ENCODE measurements around the gene MOAP1. TPM values are rescaled to one million over a fixed set of nuclear protein-coding genes. Genes with fewer than 3 reads are reported as not detected.
"Not testable (repeated sequence)": the region's sequence is repeated elsewhere in the genome, so short reads cannot be mapped to it uniquely, and the experiment has no call there.

MOAP1 gene
- total RNA-seq, 1 donor from 2014 or later = 19.5 TPM

DNA sequence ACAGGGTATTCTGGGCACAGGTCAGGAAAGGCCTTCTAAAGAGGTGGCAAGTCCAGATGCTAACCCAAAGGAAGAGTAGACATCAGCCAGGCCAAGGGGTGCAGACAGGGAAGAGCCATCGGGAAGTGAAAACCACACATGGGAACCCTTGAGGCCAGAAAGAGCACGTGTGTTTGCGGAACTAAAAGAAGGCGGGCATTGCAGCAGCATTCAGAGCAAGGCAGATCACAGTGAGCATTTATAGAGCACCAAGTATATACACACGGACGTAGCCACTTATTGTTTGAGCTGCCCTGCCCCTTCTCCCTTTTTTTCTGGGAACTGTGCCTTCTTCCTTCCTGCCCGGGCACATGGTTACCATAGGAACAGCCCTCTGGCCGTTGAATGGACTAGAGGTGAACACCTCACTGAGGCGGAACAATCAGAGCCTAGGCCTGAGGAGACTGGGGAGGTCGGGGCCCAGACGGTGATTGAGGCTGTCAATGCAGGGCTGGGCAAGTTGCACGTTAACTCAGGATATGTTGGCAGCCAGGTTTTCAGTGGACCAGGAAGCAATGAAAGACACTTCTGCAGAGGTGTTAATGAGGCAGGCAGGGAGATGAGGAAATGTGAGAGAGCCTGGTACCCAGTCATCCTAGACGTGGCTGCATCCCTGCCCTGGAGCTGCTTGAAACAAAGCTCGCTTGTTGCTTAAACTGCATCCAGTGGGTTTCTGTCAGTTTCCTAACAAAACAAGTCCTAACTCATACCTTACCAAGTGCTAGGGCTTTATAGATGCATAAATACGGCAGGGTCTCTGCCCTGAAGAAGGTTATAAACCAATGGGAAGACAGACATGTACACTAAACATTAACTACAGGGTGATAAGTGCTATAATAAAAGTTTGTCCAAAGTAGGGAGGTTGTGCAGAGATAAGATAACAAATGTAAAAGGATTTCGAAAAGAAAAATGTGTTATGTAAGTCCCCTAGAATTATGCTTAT is 34.2 kb downstream of the MOAP1 start:
- DNase-seq (ENCODE audit: extremely low read depth, low read depth, low spot score) = no peak

- no peak for DNase-seq (ENCODE audit: extremely low read depth, low read depth, low spot score)
These were observed 35.7 kb downstream of the MOAP1 start for GRCh38 chr14:93148979-93149378.

DNA sequence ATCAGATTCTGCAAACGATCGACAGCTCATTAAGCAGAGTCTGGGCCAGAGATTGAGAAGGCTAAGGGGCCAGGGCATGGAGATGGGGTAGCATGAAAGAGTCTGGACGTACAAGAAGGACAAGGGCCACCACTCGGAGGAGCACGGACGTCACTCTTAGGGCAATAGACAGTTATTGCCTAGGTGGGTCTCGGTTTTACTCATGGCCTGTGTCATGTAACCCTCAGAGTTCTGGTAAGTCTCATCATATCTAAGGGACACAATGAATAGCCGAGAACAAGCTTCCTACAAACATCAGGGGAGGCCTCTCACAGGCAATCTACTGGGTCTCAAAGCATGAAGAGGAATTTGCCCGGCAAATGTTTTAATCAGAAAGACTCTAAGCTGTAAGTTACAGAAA is 38.6 kb downstream of the MOAP1 start:
- no peak for DNase-seq (ENCODE audit: extremely low read depth, low read depth, low spot score)

DNA sequence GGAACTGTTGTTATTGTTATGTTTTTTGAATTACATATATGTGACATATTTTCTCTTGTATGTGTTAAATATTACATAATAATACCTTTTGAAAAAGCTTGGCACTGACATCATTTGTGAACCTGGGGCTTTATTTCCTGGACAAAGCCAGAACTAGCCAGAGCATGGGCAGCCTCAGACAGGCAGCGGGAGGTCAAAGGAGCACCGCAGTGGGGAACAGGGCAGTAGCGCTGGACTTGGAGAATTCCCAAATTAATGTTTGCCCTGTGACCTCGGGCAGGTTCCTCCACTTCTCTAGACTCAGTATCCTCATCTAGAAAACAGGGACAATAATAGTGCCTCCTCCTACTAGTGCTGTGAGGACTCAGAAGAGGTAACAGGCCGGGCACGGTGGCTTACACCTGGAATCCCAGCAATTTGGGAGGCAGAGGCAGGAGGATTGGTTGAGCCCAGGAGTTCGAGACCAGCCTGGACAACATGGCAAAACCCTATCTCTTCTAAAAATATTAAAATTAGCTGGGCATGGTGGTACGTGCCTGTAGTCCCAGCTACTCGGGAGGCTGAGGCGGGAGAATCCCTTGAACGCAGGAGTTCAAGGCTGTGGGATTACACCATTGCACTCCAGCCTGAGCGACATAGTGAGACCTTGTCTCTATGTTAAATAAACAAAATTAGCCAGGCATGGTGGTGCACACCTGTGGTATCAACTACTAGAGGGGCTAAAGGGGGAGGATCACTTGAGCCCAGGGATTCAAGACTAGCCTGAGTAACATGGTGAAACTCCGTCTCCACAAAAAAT is 41.6 kb downstream of the MOAP1 start:
- DNase-seq (ENCODE audit: extremely low read depth, low read depth, low spot score) = no peak

DNA sequence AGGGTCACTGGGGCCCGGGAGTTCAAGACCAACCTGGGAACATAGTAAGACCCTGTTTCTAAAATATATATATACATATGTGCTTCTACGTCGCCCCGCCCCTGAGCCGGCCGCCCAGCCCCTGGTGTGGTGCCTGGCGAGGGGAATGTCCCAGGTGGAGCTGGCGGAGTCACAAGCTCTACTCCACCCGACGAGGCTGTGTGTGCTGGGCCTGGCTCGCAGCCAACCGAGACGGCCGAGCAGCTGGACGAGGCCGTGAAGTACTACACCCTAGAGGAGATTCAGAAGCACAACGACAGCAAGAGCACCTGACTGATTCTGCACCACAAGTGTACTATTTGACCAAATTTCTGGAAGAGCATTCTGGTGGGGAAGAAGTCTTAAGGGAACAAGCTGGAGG is 46.8 kb downstream of the MOAP1 start:
- DNase-seq (ENCODE audit: extremely low read depth, low read depth, low spot score) = no peak

DNA sequence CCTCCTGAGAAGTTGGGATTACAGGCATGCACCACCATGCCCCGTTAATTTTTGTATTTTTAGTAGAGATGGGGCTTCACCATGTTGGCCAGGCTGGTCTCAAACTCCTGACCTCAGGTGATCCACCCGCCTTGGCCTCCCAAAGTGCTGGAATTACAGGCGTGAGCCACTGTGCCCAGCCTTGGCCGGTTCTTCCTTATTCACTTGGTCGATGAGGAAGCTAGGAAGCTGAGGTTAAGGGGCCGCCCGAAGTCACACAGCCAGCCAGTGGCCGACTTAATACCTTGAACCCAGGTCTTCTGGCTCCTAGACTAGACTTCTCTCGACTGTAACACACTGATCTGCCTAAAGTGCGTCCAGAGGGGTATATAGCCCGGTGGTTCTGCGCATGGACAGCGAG is 48.2 kb downstream of the MOAP1 start:
- DNase-seq (ENCODE audit: extremely low read depth, low read depth, low spot score) = not testable (repeated sequence)

GRCh38 chr14:93136009-93136408 is 48.7 kb downstream of the MOAP1 start:
- no peak for DNase-seq (ENCODE audit: extremely low read depth, low read depth, low spot score)

- DNase-seq (ENCODE audit: extremely low read depth, low read depth, low spot score) = no peak
These were observed 49.3 kb downstream of the MOAP1 start for GRCh38 chr14:93135399-93135798.

GRCh38 chr14:93133464-93133863 is 51.2 kb downstream of the MOAP1 start:
- no peak for DNase-seq (ENCODE audit: extremely low read depth, low read depth, low spot score)

DNA sequence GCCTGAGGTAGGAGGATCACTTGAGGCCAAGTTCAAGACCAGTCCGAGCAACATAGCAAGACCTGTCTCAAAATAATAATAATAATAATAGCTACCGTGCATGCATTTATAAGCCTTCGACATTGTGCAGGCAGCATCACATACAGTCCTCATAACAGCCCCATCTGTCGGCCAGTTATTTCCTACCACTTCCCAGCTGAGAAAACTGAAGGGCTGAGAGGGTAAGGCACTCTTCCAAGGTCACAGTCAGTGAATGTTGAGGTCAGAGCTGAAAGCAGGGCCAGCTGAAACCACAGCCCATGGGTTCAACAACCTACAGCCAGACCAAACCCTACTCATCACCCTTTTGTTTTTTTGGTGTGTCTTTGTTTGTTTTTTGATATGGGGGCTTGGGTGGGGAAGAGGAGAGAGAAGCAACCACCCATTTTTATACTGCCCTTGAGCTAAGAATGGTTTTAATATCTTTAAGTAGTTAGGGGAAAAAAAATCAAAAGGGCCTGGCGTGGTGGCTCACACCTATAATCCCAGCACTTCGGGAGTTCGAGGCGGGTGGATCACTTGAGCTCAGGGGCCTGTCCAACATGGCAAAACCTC is 52.1 kb downstream of the MOAP1 start:
- no peak for DNase-seq (ENCODE audit: extremely low read depth, low read depth, low spot score)

Other genes starting within 250 kb of the MOAP1 start
- 23.3 and 36.3 TPM in 2 replicates for gene ITPK1, start 69.0 kb downstream of the MOAP1 start, total RNA-seq
- 8.9 and 11.2 TPM in 2 replicates for gene LYSET, start 420 bp upstream of the MOAP1 start, total RNA-seq
- 10.3 and 11.2 TPM in 2 replicates for gene GON7, start 22.2 kb upstream of the MOAP1 start, total RNA-seq
- gene UBR7, start 22.4 kb upstream of the MOAP1 start, total RNA-seq = 20.2 and 28.8 TPM in 2 replicates
- gene BTBD7, start 148.1 kb upstream of the MOAP1 start, total RNA-seq = 22.9 and 30.4 TPM in 2 replicates
- gene COX8C, start 162.3 kb upstream of the MOAP1 start, total RNA-seq = not detected in 2 replicates
- gene UNC79, start 246.0 kb upstream of the MOAP1 start, total RNA-seq = under 0.01 TPM in 1 of 2 replicates, not detected in the other